ENCODE measurements around the gene TSR3.

TSR3 gene

DNA sequence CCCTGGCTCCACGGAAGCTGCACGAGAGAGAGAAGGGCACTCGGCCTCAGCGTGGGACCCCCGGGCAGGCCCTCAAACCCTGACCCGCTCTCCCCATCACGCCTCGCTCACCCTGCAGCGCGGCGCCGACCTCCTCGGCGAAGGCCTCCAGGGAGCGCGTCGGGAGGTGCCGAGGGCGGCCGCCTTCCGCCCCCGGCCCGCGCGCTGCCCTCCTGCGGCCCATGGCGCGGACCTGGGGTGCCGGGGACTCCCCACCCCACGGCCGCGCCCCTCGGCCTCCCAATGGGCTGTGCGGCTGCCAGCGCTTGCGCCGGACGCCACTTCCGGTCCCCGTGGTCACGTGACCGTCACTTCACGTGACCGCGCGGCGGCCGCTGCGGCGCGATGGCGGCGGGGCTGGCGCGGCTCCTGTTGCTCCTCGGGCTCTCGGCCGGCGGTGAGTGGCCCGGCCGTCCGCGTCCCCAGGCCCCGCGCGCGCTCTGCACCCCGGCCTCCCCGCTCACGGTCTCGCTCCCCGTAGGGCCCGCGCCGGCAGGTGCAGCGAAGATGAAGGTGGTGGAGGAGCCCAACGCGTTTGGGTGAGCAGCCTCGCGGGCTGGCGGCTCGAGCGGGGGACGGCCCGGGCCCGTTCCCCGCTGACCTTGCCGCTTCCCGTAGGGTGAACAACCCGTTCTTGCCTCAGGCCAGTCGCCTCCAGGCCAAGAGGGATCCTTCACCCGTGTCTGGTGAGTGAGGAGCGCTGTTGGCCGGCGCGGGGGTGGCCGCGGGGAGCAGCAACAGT lies at the start of gene TSR3, which contains the start of gene GNPTG:
TSR3 (minus strand) TSS at position 297 of the 781 bp plus-strand sequence; CDS start at position 223, 74 bp downstream.
GNPTG (plus strand) TSS at position 350 of the 781 bp plus-strand sequence; CDS start at position 385, 35 bp downstream.
- TF ChIP-seq CTCF (conservative IDR thresholded peaks at IDR 0.05; ENCODE audit: low read depth, low read length) = no peak
- peak; percentile 45 for DNase-seq (ENCODE audit: low read depth)
- H3K4me3 ChIP-seq (ENCODE audit: low read length) = peak within 1 kb of the TSS; percentile 87

- DNase-seq (ENCODE audit: low read depth) = no peak
- TF ChIP-seq CTCF (conservative IDR thresholded peaks at IDR 0.05; ENCODE audit: low read depth, low read length) = no peak
- no peak overlapping the region for H3K4me3 ChIP-seq (ENCODE audit: low read length)
These were observed 49.5 kb upstream of the TSR3 start for GRCh38 chr16:1401061-1401757.

- no peak for DNase-seq (ENCODE audit: low read depth)
- no peak for TF ChIP-seq CTCF (conservative IDR thresholded peaks at IDR 0.05; ENCODE audit: low read depth, low read length)
- H3K4me3 ChIP-seq (ENCODE audit: low read length) = no peak overlapping the region
These were observed 47.3 kb upstream of the TSR3 start for GRCh38 chr16:1398826-1399581.

- no peak for TF ChIP-seq CTCF (conservative IDR thresholded peaks at IDR 0.05; ENCODE audit: low read depth, low read length)
- no peak for DNase-seq (ENCODE audit: low read depth)
- H3K4me3 ChIP-seq (ENCODE audit: low read length) = no peak overlapping the region
These were observed 46.7 kb upstream of the TSR3 start for GRCh38 chr16:1398351-1398750.

- TF ChIP-seq CTCF (conservative IDR thresholded peaks at IDR 0.05; ENCODE audit: low read depth, low read length) = no peak
- H3K4me3 ChIP-seq (ENCODE audit: low read length) = no peak overlapping the region
- no peak for DNase-seq (ENCODE audit: low read depth)
These were observed 46.1 kb upstream of the TSR3 start for GRCh38 chr16:1397779-1398178.

DNA sequence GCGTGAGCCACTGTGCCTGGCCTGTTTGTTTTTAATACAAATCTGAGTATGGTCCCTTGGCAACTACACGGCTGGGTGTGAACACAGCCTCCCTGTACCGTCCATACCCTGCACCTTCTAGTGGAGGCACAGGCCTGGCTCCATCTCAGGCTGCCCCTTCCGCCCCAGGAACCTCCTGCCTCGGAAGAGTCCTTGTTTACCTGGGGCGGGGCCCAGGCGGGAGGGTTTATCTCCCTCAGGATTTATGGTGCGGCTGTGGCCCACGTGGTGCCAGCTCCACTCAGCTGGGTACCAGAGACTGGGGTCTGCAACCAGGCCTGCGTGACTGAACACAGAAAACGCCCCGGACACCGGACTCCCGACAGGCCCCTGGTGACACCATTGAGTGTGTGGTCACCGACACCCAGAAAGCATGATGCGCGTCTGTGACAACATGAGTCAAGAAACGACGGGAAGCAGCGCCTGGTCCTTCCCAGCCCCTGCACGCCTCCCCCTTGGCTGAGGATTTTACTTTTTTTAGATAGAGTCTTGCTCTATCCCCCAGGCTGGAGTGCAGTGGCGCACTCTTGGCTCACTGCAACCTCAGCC lies 43.9 kb upstream of the TSR3 start:
- DNase-seq (ENCODE audit: low read depth) = no peak
- no peak overlapping the region for H3K4me3 ChIP-seq (ENCODE audit: low read length)
- TF ChIP-seq CTCF (conservative IDR thresholded peaks at IDR 0.05; ENCODE audit: low read depth, low read length) = no peak

All from retinal pigment epithelial cell (primary cell).